ENCODE measurements around the gene LUC7L3. TPM values are rescaled to one million over a fixed set of nuclear protein-coding genes. Genes with fewer than 3 reads are reported as not detected.

Gene LUC7L3
- total and polyA plus RNA-seq, 10 of the 15 experiments (the other 5 are each of a cell fraction or from before 2014, with no cell fraction given) = 51.3 to 176 (median 149) TPM

DNA sequence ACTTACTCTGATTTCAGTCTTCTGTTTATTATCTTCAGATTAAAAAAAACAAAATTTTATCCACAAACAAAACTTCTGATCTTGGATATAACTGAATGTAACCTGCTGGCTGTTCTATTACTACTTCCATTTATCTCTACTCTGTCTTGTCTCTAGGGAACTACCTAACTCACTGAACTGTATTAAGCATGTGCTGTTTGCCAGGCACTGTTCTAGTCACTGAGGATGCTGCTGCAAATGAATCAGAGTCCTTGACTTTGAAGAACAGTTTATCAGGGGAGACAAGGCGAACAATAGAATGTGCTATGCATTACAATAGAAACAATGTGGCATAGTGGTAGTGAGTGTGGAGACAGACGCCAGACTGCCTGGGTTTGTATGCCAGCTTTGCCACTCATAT lies 9.4 kb upstream of the LUC7L3 start (continued):
- TF ChIP-seq, protein P1, sequence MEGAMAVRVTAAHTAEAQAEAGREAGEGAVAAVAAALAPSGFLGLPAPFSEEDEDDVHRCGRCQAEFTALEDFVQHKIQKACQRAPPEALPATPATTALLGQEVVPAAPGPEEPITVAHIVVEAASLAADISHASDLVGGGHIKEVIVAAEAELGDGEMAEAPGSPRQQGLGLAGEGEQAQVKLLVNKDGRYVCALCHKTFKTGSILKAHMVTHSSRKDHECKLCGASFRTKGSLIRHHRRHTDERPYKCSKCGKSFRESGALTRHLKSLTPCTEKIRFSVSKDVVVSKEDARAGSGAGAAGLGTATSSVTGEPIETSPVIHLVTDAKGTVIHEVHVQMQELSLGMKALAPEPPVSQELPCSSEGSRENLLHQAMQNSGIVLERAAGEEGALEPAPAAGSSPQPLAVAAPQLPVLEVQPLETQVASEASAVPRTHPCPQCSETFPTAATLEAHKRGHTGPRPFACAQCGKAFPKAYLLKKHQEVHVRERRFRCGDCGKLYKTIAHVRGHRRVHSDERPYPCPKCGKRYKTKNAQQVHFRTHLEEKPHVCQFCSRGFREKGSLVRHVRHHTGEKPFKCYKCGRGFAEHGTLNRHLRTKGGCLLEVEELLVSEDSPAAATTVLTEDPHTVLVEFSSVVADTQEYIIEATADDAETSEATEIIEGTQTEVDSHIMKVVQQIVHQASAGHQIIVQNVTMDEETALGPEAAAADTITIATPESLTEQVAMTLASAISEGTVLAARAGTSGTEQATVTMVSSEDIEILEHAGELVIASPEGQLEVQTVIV (IDR thresholded peaks at IDR 0.05; ENCODE audit: borderline replicate concordance, partially characterized antibody) = no peak

DNA sequence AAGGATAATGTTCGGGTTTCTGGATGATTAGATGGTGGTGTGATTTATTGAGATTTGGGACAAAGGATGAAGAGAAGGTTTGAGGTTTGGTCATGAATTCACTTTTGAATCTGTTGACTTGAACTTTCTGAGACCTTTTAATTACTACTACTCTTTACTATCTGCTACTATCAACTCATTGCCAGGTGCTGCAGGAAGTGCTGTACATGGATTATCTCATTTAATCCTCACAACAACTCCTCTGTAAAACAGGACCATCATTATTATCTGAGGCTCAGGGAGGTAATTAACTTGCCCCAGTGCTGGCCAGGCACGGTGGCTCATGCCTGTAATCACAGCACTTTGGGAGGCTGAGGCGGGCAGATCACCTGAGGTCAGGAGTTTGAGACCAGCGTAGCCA lies 8.8 kb upstream of the LUC7L3 start:
- BruUV-seq (replicated peaks) = no TSS peak
- SMC1A ChIA-PET (ENCODE audit: uncharacterized antibody, unreplicated experiment) = no interaction called here
- RAD21 ChIA-PET (ENCODE audit: unreplicated experiment) = no interaction called here
- 88% methylated on average over 4 of the region's 4 CpGs for WGBS (ENCODE audit: insufficient coverage, insufficient replicate concordance, low lambda C conversion rate, missing lambda C conversion rate)
- Histone ChIP-seq H3K36me3 (ENCODE audit: control insufficient read depth in 2 of 2, insufficient read depth in 2 of 2, low read length in 1 of 2) (no peaks in the 10 kb centered on the region), H3K27ac (ENCODE audit: control insufficient read depth, insufficient read depth) (no peak overlapping the region), H3K79me2 (ENCODE audit: control insufficient read depth, insufficient read depth, low read length) (peaks cover 28% of the 10 kb centered on the region), H3K9ac (ENCODE audit: control insufficient read depth, insufficient read depth, low read length) (no peak overlapping the region), H3K4me3 (no peak overlapping the region), H2AFZ (ENCODE audit: control insufficient read depth, low read depth, low read length) (no peak overlapping the region), H3K4me2 (ENCODE audit: control insufficient read depth, insufficient read depth) (no peak overlapping the region), H3K4me1 (ENCODE audit: control insufficient read depth, insufficient read depth, low read length) (peaks cover 9% of the 10 kb centered on the region), H3K27me3 (replicated peaks in 1 of 2; ENCODE audit: control insufficient read depth in 2 of 2, insufficient read depth in 2 of 2, low read length in 1 of 2) (no peaks in the 10 kb centered on the region), H3K9me3 (replicated peaks; ENCODE audit: control insufficient read depth, insufficient read depth, low read length) (no peaks in the 10 kb centered on the region), H4K20me1 (ENCODE audit: control insufficient read depth, insufficient read depth) (no peaks in the 10 kb centered on the region)
- no peak for TF ChIP-seq EZH2 (IDR thresholded peaks at IDR 0.05; ENCODE audit: borderline replicate concordance, control insufficient read depth, low read depth, low read length)
- TF ChIP-seq BACH1 (IDR thresholded peaks at IDR 0.05; ENCODE audit: borderline replicate concordance) = no peak
- no peak for TF ChIP-seq FOXK2 (IDR thresholded peaks at IDR 0.05)
- no peak for TF ChIP-seq JUNB (IDR thresholded peaks at IDR 0.05)
- TF ChIP-seq SREBF1 (IDR thresholded peaks at IDR 0.05; ENCODE audit: low read length) = no peak
- TF ChIP-seq, protein P1 (IDR thresholded peaks at IDR 0.05; ENCODE audit: borderline replicate concordance, partially characterized antibody) = no peak
- TF ChIP-seq NR2C1 (IDR thresholded peaks at IDR 0.05) = no peak
- TF ChIP-seq CREB1 (IDR thresholded peaks at IDR 0.05; ENCODE audit: low read depth) = no peak
- TF ChIP-seq HCFC1 (IDR thresholded peaks at IDR 0.05; ENCODE audit: low read length) = no peak
- TF ChIP-seq, protein P2, sequence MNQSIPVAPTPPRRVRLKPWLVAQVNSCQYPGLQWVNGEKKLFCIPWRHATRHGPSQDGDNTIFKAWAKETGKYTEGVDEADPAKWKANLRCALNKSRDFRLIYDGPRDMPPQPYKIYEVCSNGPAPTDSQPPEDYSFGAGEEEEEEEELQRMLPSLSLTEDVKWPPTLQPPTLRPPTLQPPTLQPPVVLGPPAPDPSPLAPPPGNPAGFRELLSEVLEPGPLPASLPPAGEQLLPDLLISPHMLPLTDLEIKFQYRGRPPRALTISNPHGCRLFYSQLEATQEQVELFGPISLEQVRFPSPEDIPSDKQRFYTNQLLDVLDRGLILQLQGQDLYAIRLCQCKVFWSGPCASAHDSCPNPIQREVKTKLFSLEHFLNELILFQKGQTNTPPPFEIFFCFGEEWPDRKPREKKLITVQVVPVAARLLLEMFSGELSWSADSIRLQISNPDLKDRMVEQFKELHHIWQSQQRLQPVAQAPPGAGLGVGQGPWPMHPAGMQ (IDR thresholded peaks at IDR 0.05; ENCODE audit: borderline replicate concordance) = no peak
- no peak for TF ChIP-seq TCF12 (IDR thresholded peaks at IDR 0.05; ENCODE audit: low read depth, low read length)
- TF ChIP-seq CHD1 (IDR thresholded peaks at IDR 0.05; ENCODE audit: low read depth, low read length) = no peak
- in situ Hi-C loops (cut with MboI) = no loop called here
- FAIRE-seq (no peak), ATAC-seq (no peak), DNase-seq (ENCODE audit: low read depth, low spot score) (no peak)
- intact Hi-C loops (cut with micrococcal nuclease; ENCODE audit: unreplicated experiment) = no loop called here
- CTCF ChIA-PET = no interaction called here
- POLR2A ChIA-PET = no interaction called here

Measured in GM12878 (cell line).